Parathyroid adenoma (tissue), 2 donors: ENCODE results near the gene PRKD3.
A peak's percentile ranks its signal among the peaks of the same experiment; 100 is the strongest.

ENCODE experiments used
- H2AFZ ChIP-seq: fragments of 300-600 bp; sonication (generic); one replicate; pipeline ENCODE4 v1.7.0; 2017; ENCODE audit warnings: antibody characterized with exemption, mild to moderate bottlenecking
- H3K27ac ChIP-seq: fragments of 300-600 bp; sonication (generic); one replicate; pipeline ENCODE4 v1.7.0; 2017
- H3K27me3 ChIP-seq: fragments of 300-600 bp; sonication (generic); one replicate; pipeline ENCODE4 v1.7.0; 2017; ENCODE audit warnings: low read length; ENCODE audit not compliant: control insufficient read depth, insufficient read depth
- H3K36me3 ChIP-seq: fragments of 300-600 bp; sonication (generic); one replicate; pipeline ENCODE4 v1.7.0; 2017; ENCODE audit warnings: low read length; ENCODE audit not compliant: control insufficient read depth, insufficient read depth
- H3K4me1 ChIP-seq: fragments of 300-600 bp; sonication (generic); one replicate; pipeline ENCODE4 v1.7.0; 2017; ENCODE audit warnings: control low read depth
- H3K4me2 ChIP-seq: fragments of 300-600 bp; sonication (generic); one replicate; pipeline ENCODE4 v1.7.0; 2017; ENCODE audit warnings: low read length
- H3K4me3 ChIP-seq: fragments of 300-600 bp; sonication (generic); one replicate; pipeline ENCODE4 v1.7.0; 2017; ENCODE audit warnings: low read depth, low read length
- H3K79me2 ChIP-seq: fragments of 300-600 bp; sonication (generic); one replicate; pipeline ENCODE4 v1.7.0; 2017; ENCODE audit warnings: control low read depth
- H3K9ac ChIP-seq: fragments of 300-600 bp; sonication (generic); one replicate; pipeline ENCODE4 v1.7.0; 2017; ENCODE audit warnings: mild to moderate bottlenecking
- H3K9me3 ChIP-seq: fragments of 300-600 bp; sonication (generic); one replicate; pipeline ENCODE4 v1.7.0; 2017; ENCODE audit warnings: low read length; ENCODE audit not compliant: control insufficient read depth
- CTCF ChIP-seq: fragments of 300-600 bp; sonication (generic); IDR thresholded peaks from one replicate; pipeline ENCODE4 v1.7.0; 2017; ENCODE audit warnings: antibody characterized with exemption, mild to moderate bottlenecking
- donor health status: primary hyperparathyroidism.

Gene PRKD3

GRCh38 chr2:37323781-37324535 is 675 bp downstream of the PRKD3 start:
- peak overlapping the region; percentile 80 for H2AFZ ChIP-seq
- TF ChIP-seq CTCF, result no peak
- H3K27ac ChIP-seq, result peak overlapping the region; percentile 21
- H3K4me1 ChIP-seq, result peaks cover 8% of the 10 kb centered on the region
- no peaks in the 10 kb centered on the region for H3K36me3 ChIP-seq
- H3K4me3 ChIP-seq, result peak overlapping the region; percentile 68
- no peaks in the 10 kb centered on the region for H3K79me2 ChIP-seq
- H3K4me2 ChIP-seq, result peak overlapping the region; percentile 65
- no peaks in the 10 kb centered on the region for H3K9me3 ChIP-seq
- peak overlapping the region; percentile 9 for H3K9ac ChIP-seq
- no peaks in the 10 kb centered on the region for H3K27me3 ChIP-seq

- no peaks in the 10 kb centered on the region for H3K36me3 ChIP-seq
- no peaks in the 10 kb centered on the region for H3K9me3 ChIP-seq
- TF ChIP-seq CTCF, result no peak
- H3K9ac ChIP-seq, result no peak overlapping the region
- peaks cover 9% of the 10 kb centered on the region for H3K4me1 ChIP-seq
- peak overlapping the region; percentile 21 for H3K27ac ChIP-seq
- peak overlapping the region; percentile 65 for H3K4me2 ChIP-seq
- no peaks in the 10 kb centered on the region for H3K27me3 ChIP-seq
- peak overlapping the region; percentile 80 for H2AFZ ChIP-seq
- no peaks in the 10 kb centered on the region for H3K79me2 ChIP-seq
- peak overlapping the region; percentile 68 for H3K4me3 ChIP-seq
Measured at GRCh38 chr2:37323176-37323780, 1.4 kb downstream of the PRKD3 start.

- Histone ChIP-seq H3K4me1 (peaks cover 9% of the 10 kb centered on the region), H3K9me3 (no peaks in the 10 kb centered on the region), H3K79me2 (no peaks in the 10 kb centered on the region), H3K4me2 (no peak overlapping the region), H3K9ac (no peak overlapping the region), H3K27me3 (no peaks in the 10 kb centered on the region), H3K36me3 (no peaks in the 10 kb centered on the region), H3K27ac (no peak overlapping the region), H2AFZ (no peak overlapping the region), H3K4me3 (no peak overlapping the region)
- TF ChIP-seq CTCF, result no peak
Measured at GRCh38 chr2:37322368-37322767, 2.3 kb downstream of the PRKD3 start.

GRCh38 chr2:37321029-37321682 is 3.5 kb downstream of the PRKD3 start:
- no peak overlapping the region for H3K4me2 ChIP-seq
- H3K79me2 ChIP-seq, result peaks cover 2% of the 10 kb centered on the region
- no peak overlapping the region for H3K9ac ChIP-seq
- H3K4me1 ChIP-seq, result peaks cover 9% of the 10 kb centered on the region
- no peak overlapping the region for H3K27ac ChIP-seq
- no peak overlapping the region for H2AFZ ChIP-seq
- no peak for TF ChIP-seq CTCF
- no peaks in the 10 kb centered on the region for H3K9me3 ChIP-seq
- no peak overlapping the region for H3K4me3 ChIP-seq
- no peaks in the 10 kb centered on the region for H3K27me3 ChIP-seq
- no peaks in the 10 kb centered on the region for H3K36me3 ChIP-seq
